Airway epithelial cell (primary cell): Measurements from ENCODE around the gene ALDH3B1. TPM values are rescaled to one million over a fixed set of nuclear protein-coding genes. Genes with fewer than 3 reads are reported as not detected.

ENCODE experiments used
- total RNA-seq: library from RNA; depleted of rRNA; stranded (reverse); fragments of >200 nt; gene quantifications from 2 replicates; pipeline ENCODE4 v1.2.3, GENCODE V29; 2015

ALDH3B1 gene
- total RNA-seq: 2.1 and 3.1 TPM in 2 replicates

GRCh38 chr11:68010090-68011041 is at the start of gene ALDH3B1:
Gene ALDH3B1, plus strand, starts transcription at chr11:68010327. Its CDS starts 4,971 bp downstream, at chr11:68015298.

DNA sequence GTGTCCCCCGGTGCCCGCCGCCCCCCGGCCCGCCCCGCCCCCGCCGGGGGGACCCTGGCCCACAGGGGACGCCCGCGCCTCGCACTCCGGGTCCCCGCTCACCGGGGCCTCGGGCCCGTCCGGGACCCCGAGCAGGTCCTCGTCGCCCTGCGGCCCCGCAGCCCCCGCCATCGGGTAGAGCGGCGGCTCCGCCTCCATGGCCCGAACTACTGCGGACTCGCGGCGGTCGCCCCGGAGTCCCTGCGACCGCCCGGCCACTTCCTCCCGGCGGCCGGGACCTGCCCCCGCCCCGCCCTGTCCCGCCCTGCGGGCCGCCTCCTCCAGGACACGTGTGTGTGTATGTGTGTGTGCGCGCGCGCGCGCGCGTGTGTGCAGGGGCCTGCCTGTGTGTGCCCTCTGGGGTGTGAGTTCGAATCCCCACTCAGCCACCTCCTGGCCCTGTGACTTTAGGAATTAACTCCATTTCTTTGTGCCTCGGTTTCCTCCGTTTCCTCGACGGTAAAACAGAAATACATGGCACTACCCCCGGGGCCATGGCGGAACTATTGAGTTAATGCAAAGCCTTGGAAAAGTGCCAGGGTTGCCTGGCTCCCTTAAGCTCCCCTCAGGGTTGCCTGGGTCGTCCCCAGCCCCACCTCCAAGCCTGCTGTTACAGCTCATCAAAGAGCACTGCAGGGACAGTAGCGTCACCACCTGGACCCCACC is 6.1 kb upstream of the ALDH3B1 start, which contains the start of gene UNC93B1:
UNC93B1 (minus strand) TSS at position 252 of the 705 bp plus-strand sequence; CDS start at position 198, 54 bp downstream.

DNA sequence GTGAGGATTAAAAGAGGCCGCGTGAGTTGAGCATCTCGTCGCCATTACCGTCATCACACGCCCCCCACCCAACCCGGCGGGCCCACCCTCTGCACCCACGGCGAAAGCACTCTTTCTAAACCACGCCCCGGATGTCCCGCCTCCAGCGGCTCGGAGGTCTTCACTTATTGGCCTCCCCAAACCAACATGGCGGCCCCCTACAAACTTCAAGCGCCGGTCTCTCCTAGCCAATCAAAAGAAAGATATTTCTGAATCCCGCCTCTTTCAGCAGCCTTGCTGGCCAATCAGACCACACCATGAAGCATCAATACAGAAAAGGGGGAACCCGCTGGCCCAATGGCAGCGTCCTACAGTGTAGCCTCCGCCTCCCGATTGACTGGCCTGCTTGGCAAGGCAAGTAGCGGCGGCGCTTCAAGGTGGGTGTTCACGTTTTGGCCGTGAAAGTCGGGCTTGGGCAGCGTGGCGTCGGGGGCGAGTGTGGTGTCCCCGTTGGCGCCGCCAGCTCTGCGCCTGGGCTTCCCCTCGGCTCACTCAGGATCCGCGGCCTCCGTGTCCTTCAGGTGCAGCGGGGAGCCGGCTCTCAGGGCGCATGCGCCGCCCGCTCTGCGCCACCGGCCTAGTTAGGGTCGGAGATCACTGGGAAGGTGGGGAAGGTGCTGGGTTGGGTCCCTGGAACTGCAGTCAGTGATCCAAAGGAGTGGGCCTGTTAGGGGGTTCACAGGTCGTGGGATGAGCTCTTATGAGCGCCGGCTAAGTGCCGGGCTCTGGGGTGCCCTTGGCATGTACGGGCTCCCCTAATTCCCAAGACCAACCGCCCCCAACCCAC is 20.4 kb downstream of the ALDH3B1 start, which contains the start of gene NDUFS8:
NDUFS8 (plus strand) TSS at position 364 of the 826 bp plus-strand sequence. CDS start 1,471 bp downstream, outside the sequence.

DNA sequence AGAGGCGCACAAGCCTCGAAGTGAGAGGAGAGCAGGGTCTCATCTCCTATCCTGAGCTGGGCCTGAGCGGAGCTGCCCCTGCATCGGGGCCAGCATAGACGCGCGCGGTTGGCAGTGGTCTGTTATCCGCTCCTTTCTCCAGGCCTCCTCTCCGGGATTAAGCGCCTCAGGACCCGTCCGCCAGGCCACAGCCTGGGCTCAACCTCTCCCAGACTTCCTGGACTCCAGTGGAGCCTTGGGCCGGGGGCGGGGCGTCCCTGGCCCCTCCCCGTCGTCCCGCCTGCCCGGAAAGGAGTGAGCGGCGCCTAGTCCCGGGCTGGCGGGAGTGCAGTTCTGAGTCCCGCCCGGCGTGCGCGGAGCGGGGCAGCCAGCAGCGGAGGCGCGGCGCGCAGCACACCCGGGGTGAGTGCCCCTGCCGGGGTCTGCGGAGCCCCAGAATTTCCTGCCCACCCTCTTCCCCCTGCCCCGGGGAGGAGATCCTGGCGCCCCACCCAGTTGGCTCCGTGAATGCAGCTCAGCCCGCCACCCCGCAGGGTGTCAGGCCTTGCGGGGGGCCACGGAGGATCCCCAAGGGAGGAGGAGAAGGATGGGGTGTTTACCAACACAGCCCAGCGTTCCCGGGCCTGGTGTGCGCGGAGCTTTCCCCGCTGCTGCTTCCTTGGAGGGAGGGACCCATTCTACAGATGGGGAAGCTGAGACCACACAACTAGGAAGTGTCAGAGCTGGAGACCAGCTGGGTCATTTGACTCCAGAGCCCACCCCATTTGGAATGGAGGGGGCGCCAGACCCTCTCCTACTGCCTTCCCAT is 28.8 kb downstream of the ALDH3B1 start, which contains the start of gene TCIRG1:
TCIRG1 (plus strand) TSS at position 308 of the 808 bp plus-strand sequence. CDS start 2,247 bp downstream, outside the sequence.

Other genes starting within 250 kb of the ALDH3B1 start
- 18.9 and 26.2 TPM in 2 replicates for gene UNC93B1, start 6.2 kb upstream of the ALDH3B1 start, total RNA-seq
- gene NDUFS8, start 20.4 kb downstream of the ALDH3B1 start, total RNA-seq: 204 and 299 TPM in 2 replicates
- gene TCIRG1, start 28.7 kb downstream of the ALDH3B1 start, total RNA-seq: 74.5 and 81.9 TPM in 2 replicates
- gene CHKA, start 111.1 kb downstream of the ALDH3B1 start, total RNA-seq: 5.2 and 6.9 TPM in 2 replicates
- 13.5 and 19.9 TPM in 2 replicates for gene KMT5B, start 203.0 kb downstream of the ALDH3B1 start, total RNA-seq